ENCODE data around the gene MVP. TPM values are rescaled to one million over a fixed set of nuclear protein-coding genes. Genes with fewer than 3 reads are reported as not detected.

MVP gene
- total RNA-seq, 1 experiment from 2014 or later = 164 TPM

GRCh38 chr16:29894352-29894751 lies 74.1 kb downstream of the MVP start:
- H3K4me1 Mint-ChIP-seq (ENCODE audit: low read depth, unreplicated experiment) = peaks cover 9% of the 10 kb centered on the region

GRCh38 chr16:29896841-29897240 lies 76.6 kb downstream of the MVP start:
- no peaks in the 10 kb centered on the region for H3K9me3 Mint-ChIP-seq (ENCODE audit: low read depth, unreplicated experiment)
- BruUV-seq (replicated peaks) = no TSS peak
- H3K4me1 Mint-ChIP-seq (ENCODE audit: low read depth, unreplicated experiment) = peaks cover 10% of the 10 kb centered on the region
- H3K4me3 Mint-ChIP-seq (ENCODE audit: low read depth, unreplicated experiment) = no peak overlapping the region
- H3K27me3 Mint-ChIP-seq (ENCODE audit: unreplicated experiment) = no peaks in the 10 kb centered on the region
- intact Hi-C loops (cut with micrococcal nuclease; ENCODE audit: unreplicated experiment) = loop anchor here (5.0 kb wide), 1 partner anchor 35 kb away; the partner anchor contains the start of gene CDIPT
- no peak for TF ChIP-seq CTCF (IDR thresholded peaks at IDR 0.05; ENCODE audit: unreplicated experiment)
- no peak for DNase-seq
- no peak overlapping the region for H3K27ac Mint-ChIP-seq (ENCODE audit: unreplicated experiment)
- H3K36me3 Mint-ChIP-seq (ENCODE audit: insufficient read depth, unreplicated experiment) = peaks cover 29% of the 10 kb centered on the region
- CTCF ChIA-PET = no interaction called here

More at GRCh38 chr16:29894352-29894751, 74.1 kb downstream of the MVP start:
- Mint-ChIP-seq H3K27ac (ENCODE audit: unreplicated experiment) (no peak overlapping the region), H3K4me3 (ENCODE audit: low read depth, unreplicated experiment) (no peak overlapping the region), H3K27me3 (ENCODE audit: unreplicated experiment) (no peaks in the 10 kb centered on the region), H3K9me3 (ENCODE audit: low read depth, unreplicated experiment) (no peaks in the 10 kb centered on the region), H3K36me3 (ENCODE audit: insufficient read depth, unreplicated experiment) (peaks cover 6% of the 10 kb centered on the region)
- no peak for DNase-seq
- intact Hi-C loops (cut with micrococcal nuclease; ENCODE audit: unreplicated experiment) = no loop called here
- CTCF ChIA-PET = interaction anchor here (0.6 kb wide), 2 partner anchors 31 to 47 kb away, joined by 3 read pairs; partner anchors contain the start of gene CDIPT
- BruUV-seq (replicated peaks) = no TSS peak
- TF ChIP-seq CTCF (IDR thresholded peaks at IDR 0.05; ENCODE audit: unreplicated experiment) = no peak

GRCh38 chr16:29897333-29897732 lies 77.1 kb downstream of the MVP start:
- no peaks in the 10 kb centered on the region for H3K9me3 Mint-ChIP-seq (ENCODE audit: low read depth, unreplicated experiment)
- TF ChIP-seq CTCF (IDR thresholded peaks at IDR 0.05; ENCODE audit: unreplicated experiment) = no peak
- H3K4me1 Mint-ChIP-seq (ENCODE audit: low read depth, unreplicated experiment) = peaks cover 15% of the 10 kb centered on the region
- no peak overlapping the region for H3K4me3 Mint-ChIP-seq (ENCODE audit: low read depth, unreplicated experiment)
- DNase-seq = no peak
- CTCF ChIA-PET = no interaction called here
- H3K36me3 Mint-ChIP-seq (ENCODE audit: insufficient read depth, unreplicated experiment) = peaks cover 34% of the 10 kb centered on the region
- H3K27ac Mint-ChIP-seq (ENCODE audit: unreplicated experiment) = no peak overlapping the region
- H3K27me3 Mint-ChIP-seq (ENCODE audit: unreplicated experiment) = no peaks in the 10 kb centered on the region
- intact Hi-C loops (cut with micrococcal nuclease; ENCODE audit: unreplicated experiment) = loop anchor here (5.0 kb wide), 1 partner anchor 35 kb away; the partner anchor contains the start of gene CDIPT
- no TSS peak for BruUV-seq (replicated peaks)

Other genes with a start within 250 kb of the MVP start
- not detected in 2 replicates for gene SPN, start 157.2 kb upstream of the MVP start, total RNA-seq (2022)
- gene QPRT, start 141.3 kb upstream of the MVP start, total RNA-seq (2022) = 4.6 and 7.5 TPM in 2 replicates
- not detected in 2 replicates for gene C16orf54, start 74.5 kb upstream of the MVP start, total RNA-seq (2022)
- not detected in 2 replicates for gene ZG16, start 42.2 kb upstream of the MVP start, total RNA-seq (2022)
- gene KIF22, start 29.7 kb upstream of the MVP start, total RNA-seq (2022) = 130 and 134 TPM in 2 replicates
- gene MAZ, start 13.9 kb upstream of the MVP start, total RNA-seq (2022) = 230 and 257 TPM in 2 replicates
- gene PRRT2, start 8.3 kb upstream of the MVP start, total RNA-seq (2022) = 0.78 and 1.8 TPM in 2 replicates
- 30.4 and 32.0 TPM in 2 replicates for gene PAGR1, start 4.3 kb upstream of the MVP start, total RNA-seq (2022)
- gene CDIPT, start 42.8 kb downstream of the MVP start, total RNA-seq (2022) = 62.7 and 64.1 TPM in 2 replicates
- 68.9 and 92.1 TPM in 2 replicates for gene SEZ6L2, start 79.1 kb downstream of the MVP start, total RNA-seq (2022)
- 54.1 and 64.1 TPM in 2 replicates for gene ASPHD1, start 80.0 kb downstream of the MVP start, total RNA-seq (2022)
- gene KCTD13, start 105.8 kb downstream of the MVP start, total RNA-seq (2022) = 52.8 and 55.8 TPM in 2 replicates
- gene TMEM219, start 141.6 kb downstream of the MVP start, total RNA-seq (2022) = 91.1 and 92.1 TPM in 2 replicates
- gene TAOK2, start 153.4 kb downstream of the MVP start, total RNA-seq (2022) = 75.9 and 76.2 TPM in 2 replicates
- 26.3 and 28.5 TPM in 2 replicates for gene HIRIP3, start 175.2 kb downstream of the MVP start, total RNA-seq (2022)
- 107 TPM in 2 replicates for gene INO80E, start 175.8 kb downstream of the MVP start, total RNA-seq (2022)
- 18.0 and 19.9 TPM in 2 replicates for gene DOC2A, start 190.6 kb downstream of the MVP start, total RNA-seq (2022)
- gene C16orf92, start 202.7 kb downstream of the MVP start, total RNA-seq (2022) = not detected in 2 replicates
- gene TLCD3B, start 210.8 kb downstream of the MVP start, total RNA-seq (2022) = 0.90 and 1.5 TPM in 2 replicates
- 1,549 and 1,562 TPM in 2 replicates for gene ALDOA, start 245.3 kb downstream of the MVP start, total RNA-seq (2022)